GM12878 (cell line): ENCODE data around the gene DAAM2.

ENCODE experiments used
- BHLHE40 ChIP-seq, 2 experiments: fragments of 450-650 bp in 1 of 2; IDR thresholded peaks; 2 replicates each; pipeline ENCODE4 v1.6.1; 2011 to 2017; ENCODE audit warnings: low read depth in 2 of 2, borderline replicate concordance in 1 of 2, improper control_type of control experiment in 1 of 2, low read length in 1 of 2, mild to moderate bottlenecking in 1 of 2
- CTCF ChIP-seq, 3 experiments: IDR thresholded peaks in 2 of 3; conservative IDR thresholded peaks in 1 of 3; 2 replicates each; pipeline ENCODE4 v1.5.1; 2011; ENCODE audit warnings: low read depth in 3 of 3, low read length in 3 of 3, mild to moderate bottlenecking in 3 of 3, control low read depth in 2 of 3, moderate library complexity in 2 of 3, inconsistent platforms in 1 of 3, mixed read lengths in 1 of 3; ENCODE audit not compliant: control insufficient read depth in 2 of 3, insufficient read depth in 1 of 3; ENCODE audit errors: extremely low read depth in 1 of 3
- MLLT1 ChIP-seq: fragments of 450-650 bp; IDR thresholded peaks from 2 replicates; pipeline ENCODE4 v1.6.1; 2016; ENCODE audit warnings: mild to moderate bottlenecking
- POLR2AphosphoS5 ChIP-seq: IDR thresholded peaks from 2 replicates; pipeline ENCODE4 v1.6.1; 2011; ENCODE audit warnings: mild to moderate bottlenecking, low read length, inconsistent platforms
- SIN3A ChIP-seq: IDR thresholded peaks from 2 replicates; pipeline ENCODE4 v1.6.1; 2012; ENCODE audit warnings: low read depth, low read length, improper control_type of control experiment
- TF ChIP-seq, protein P1 (sequence below): IDR thresholded peaks from 2 replicates; pipeline ENCODE4 v1.6.1; 2011; ENCODE audit warnings: low read depth, low read length, improper control_type of control experiment, borderline replicate concordance

DNA sequence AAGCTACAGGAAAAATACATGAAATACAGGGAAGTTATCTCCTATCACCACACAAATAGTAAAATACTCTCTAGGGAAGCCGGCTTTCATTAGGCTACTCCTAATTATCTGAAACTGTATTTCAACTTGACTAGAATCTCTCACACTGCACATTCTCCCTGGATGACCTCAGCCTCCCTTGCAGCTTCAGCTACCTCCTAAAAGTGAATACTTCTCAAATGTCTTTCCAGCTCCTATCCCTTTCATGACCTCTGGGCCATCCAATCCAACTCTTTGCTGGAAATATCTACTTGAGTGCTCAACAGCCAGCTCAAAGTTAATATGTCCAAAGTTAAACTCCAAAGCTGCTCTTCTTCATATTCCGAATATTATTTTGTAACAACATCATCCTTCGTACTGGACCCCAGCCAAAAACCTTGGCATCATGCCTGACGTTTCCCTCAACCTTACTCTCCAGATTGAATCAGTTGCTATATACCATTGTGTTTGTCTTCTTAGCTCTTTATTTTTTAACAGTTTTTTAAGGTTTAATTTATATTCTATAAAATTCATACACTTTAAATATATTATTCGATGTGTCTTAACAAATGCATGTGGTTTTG, 37.6 kb upstream of the DAAM2 start:
- TF ChIP-seq MLLT1 (no peak), CTCF (IDR thresholded peaks at IDR 0.05 in 2 of 3, conservative IDR thresholded peaks at IDR 0.05 in 1 of 3; ENCODE audit: control insufficient read depth in 2 of 3, extremely low read depth in 1 of 3, insufficient read depth in 1 of 3, low read depth in 3 of 3, low read length in 3 of 3) (no peak), POLR2AphosphoS5 (no peak), BHLHE40 (IDR thresholded peaks at IDR 0.05; ENCODE audit: borderline replicate concordance in 1 of 2, low read depth in 2 of 2, low read length in 1 of 2) (no peak), SIN3A (no peak)
- TF ChIP-seq, protein P1, sequence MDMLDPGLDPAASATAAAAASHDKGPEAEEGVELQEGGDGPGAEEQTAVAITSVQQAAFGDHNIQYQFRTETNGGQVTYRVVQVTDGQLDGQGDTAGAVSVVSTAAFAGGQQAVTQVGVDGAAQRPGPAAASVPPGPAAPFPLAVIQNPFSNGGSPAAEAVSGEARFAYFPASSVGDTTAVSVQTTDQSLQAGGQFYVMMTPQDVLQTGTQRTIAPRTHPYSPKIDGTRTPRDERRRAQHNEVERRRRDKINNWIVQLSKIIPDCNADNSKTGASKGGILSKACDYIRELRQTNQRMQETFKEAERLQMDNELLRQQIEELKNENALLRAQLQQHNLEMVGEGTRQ = no peak
